ENCODE measurements around the gene ABCC8.

The ABCC8 gene

DNA sequence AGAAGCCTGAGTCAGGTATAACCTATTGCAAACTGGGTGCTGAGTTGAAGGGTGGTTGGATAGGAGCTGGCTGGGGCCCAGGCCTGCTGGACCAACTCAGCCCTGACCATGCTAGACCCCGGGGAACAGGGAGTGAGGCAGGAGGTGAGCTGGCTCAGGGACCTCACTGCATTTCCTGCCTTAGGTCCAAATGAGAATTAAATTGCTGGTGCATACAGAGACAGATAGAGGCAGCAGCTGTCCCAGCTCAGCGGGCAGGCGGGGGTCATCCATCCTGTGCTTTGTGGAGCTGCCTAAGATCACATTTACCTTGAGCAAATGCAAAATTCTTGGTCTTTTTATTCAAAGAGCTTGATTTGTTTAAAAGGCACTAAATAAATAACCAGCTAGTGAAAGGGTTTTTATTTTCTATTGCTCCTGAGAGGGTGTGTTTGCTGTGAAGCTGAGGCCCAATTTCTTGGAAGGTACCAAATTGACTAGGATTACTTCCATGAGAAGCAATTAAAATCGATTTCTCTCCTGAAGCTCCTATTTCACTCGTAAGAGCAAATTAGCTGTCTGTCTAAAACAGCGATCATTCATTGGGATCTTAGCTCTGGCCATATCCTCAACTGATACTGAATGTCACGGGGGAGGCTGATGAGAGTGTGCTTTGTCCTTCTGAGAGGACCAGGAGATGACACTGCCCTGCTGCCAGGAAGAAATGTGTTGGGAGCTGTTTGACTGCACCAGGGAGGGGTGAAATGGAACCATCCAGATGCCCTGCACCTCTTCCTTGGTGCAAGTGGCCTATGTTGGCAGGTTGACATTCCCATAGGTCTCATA is 42.6 kb upstream of the ABCC8 start:
- in situ Hi-C loops (cut with MboI; ENCODE audit: low sequenced_read_pairs, unreplicated experiment), result no loop called here
- no peak for TF ChIP-seq CTCF (IDR thresholded peaks at IDR 0.05; ENCODE audit: borderline replicate concordance, control extremely low read depth, extremely low read depth, insufficient read depth, missing control alignments)
- DNase-seq (ENCODE audit: low spot score), result no peak

GRCh38 chr11:17518366-17518765 is 41.7 kb upstream of the ABCC8 start:
- no peak for DNase-seq (ENCODE audit: low spot score)
- in situ Hi-C loops (cut with MboI; ENCODE audit: low sequenced_read_pairs, unreplicated experiment), result no loop called here
- no peak for TF ChIP-seq CTCF (IDR thresholded peaks at IDR 0.05; ENCODE audit: borderline replicate concordance, control extremely low read depth, extremely low read depth, insufficient read depth, missing control alignments)

- in situ Hi-C loops (cut with MboI; ENCODE audit: low sequenced_read_pairs, unreplicated experiment), result no loop called here
- no peak for TF ChIP-seq CTCF (IDR thresholded peaks at IDR 0.05; ENCODE audit: borderline replicate concordance, control extremely low read depth, extremely low read depth, insufficient read depth, missing control alignments)
- no peak for DNase-seq (ENCODE audit: low spot score)
These were observed 40.5 kb upstream of the ABCC8 start for GRCh38 chr11:17517186-17517585.

GRCh38 chr11:17516551-17517150 is 40.0 kb upstream of the ABCC8 start:
- TF ChIP-seq CTCF (IDR thresholded peaks at IDR 0.05; ENCODE audit: borderline replicate concordance, control extremely low read depth, extremely low read depth, insufficient read depth, missing control alignments), result no peak
- no peak for DNase-seq (ENCODE audit: low spot score)
- in situ Hi-C loops (cut with MboI; ENCODE audit: low sequenced_read_pairs, unreplicated experiment), result no loop called here

GRCh38 chr11:17515443-17516176 is 39.0 kb upstream of the ABCC8 start:
- no peak for DNase-seq (ENCODE audit: low spot score)
- in situ Hi-C loops (cut with MboI; ENCODE audit: low sequenced_read_pairs, unreplicated experiment), result no loop called here
- no peak for TF ChIP-seq CTCF (IDR thresholded peaks at IDR 0.05; ENCODE audit: borderline replicate concordance, control extremely low read depth, extremely low read depth, insufficient read depth, missing control alignments)

DNA sequence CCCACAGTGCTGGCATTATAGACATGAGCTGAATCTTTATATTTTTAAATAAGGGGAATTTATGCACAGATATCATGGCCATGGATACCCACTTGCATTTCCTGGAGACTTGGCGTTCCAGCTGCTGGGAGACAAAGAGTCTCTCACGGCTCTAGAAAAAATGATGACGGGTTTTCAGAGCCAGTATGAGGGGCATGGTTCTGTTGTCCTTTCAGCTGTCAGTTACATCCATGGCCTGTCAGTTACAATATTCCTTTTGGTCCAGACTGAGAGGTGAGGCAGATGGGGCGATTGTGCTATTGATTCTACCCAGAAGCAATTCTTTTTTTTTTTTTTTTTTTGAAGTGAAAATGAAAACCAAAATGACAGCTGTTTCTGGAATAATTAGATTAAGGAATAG is 37.8 kb upstream of the ABCC8 start:
- no peak for DNase-seq (ENCODE audit: low spot score)
- in situ Hi-C loops (cut with MboI; ENCODE audit: low sequenced_read_pairs, unreplicated experiment), result no loop called here

More for the DNA sequence above, 37.8 kb upstream of the ABCC8 start:
- TF ChIP-seq CTCF (IDR thresholded peaks at IDR 0.05; ENCODE audit: borderline replicate concordance, control extremely low read depth, extremely low read depth, insufficient read depth, missing control alignments), result no peak

All from GM13976 (cell line).